Activated CD8-positive, alpha-beta T cell treated with anti-CD3 and anti-CD28 coated beads for 36 hours (primary cell): ENCODE data around the gene FAM228B. TPM values are rescaled to one million over a fixed set of nuclear protein-coding genes. Genes with fewer than 3 reads are reported as not detected.

Experiments
- ATAC-seq: fragments of 200-7000 bp; cut with Tn5 transposase; one replicate; pipeline ENCODE4 v1.10.0; 2021; ENCODE audit warnings: mild to moderate bottlenecking, moderate library complexity
- CTCF ChIA-PET: fragments of 350-600 bp; sonication (Branson Sonifier 250); formaldehyde crosslinking; loops from one replicate; lab custom pipeline; 2021; ENCODE audit warnings: antibody characterized with exemption; lab: Charles Lee
- POLR2A ChIA-PET: fragments of 350-600 bp; sonication (Branson Sonifier 250); formaldehyde crosslinking; loops from one replicate; lab custom pipeline; 2021; ENCODE audit warnings: antibody characterized with exemption; lab: Charles Lee
- DNase-seq: peaks from one replicate; pipeline ENCODE4 v3.0.0-alpha.2; 2020
- H3K27ac Mint-ChIP-seq: one replicate; pipeline ENCODE4 v1.8.0; 2021; ENCODE audit warnings: mild to moderate bottlenecking, mixed read lengths
- H3K27me3 Mint-ChIP-seq: one replicate; pipeline ENCODE4 v1.8.0; 2021; ENCODE audit warnings: mixed read lengths
- H3K36me3 Mint-ChIP-seq: one replicate; pipeline ENCODE4 v1.8.0; 2021; ENCODE audit warnings: low read depth, mixed read lengths
- H3K4me1 Mint-ChIP-seq: one replicate; pipeline ENCODE4 v1.8.0; 2021; ENCODE audit warnings: low read depth, mixed read lengths
- H3K4me3 Mint-ChIP-seq: one replicate; pipeline ENCODE4 v1.8.0; 2021; ENCODE audit warnings: mild to moderate bottlenecking, moderate library complexity, mixed read lengths
- H3K9me3 Mint-ChIP-seq: one replicate; pipeline ENCODE4 v1.8.0; 2021; ENCODE audit warnings: mixed read lengths
- intact Hi-C: fragments of 100-400 bp; cut with micrococcal nuclease; formaldehyde crosslinking; loops from one replicate; pipeline ENCODE4 v1.10.0; 2022
- total RNA-seq, 2 experiments: library from RNA; stranded (reverse); gene quantifications; one replicate each; pipeline ENCODE4 v1.2.3, GENCODE V29; 2021
- TF ChIP-seq, protein P1 (sequence below): fragments of 200-600 bp; IDR thresholded peaks from one replicate; pipeline ENCODE4 v1.8.0; 2022; ENCODE audit warnings: antibody characterized with exemption, mild to moderate bottlenecking

FAM228B gene
- total RNA-seq, 2 experiments from 2014 or later: 4.5 to 5.7 TPM

DNA sequence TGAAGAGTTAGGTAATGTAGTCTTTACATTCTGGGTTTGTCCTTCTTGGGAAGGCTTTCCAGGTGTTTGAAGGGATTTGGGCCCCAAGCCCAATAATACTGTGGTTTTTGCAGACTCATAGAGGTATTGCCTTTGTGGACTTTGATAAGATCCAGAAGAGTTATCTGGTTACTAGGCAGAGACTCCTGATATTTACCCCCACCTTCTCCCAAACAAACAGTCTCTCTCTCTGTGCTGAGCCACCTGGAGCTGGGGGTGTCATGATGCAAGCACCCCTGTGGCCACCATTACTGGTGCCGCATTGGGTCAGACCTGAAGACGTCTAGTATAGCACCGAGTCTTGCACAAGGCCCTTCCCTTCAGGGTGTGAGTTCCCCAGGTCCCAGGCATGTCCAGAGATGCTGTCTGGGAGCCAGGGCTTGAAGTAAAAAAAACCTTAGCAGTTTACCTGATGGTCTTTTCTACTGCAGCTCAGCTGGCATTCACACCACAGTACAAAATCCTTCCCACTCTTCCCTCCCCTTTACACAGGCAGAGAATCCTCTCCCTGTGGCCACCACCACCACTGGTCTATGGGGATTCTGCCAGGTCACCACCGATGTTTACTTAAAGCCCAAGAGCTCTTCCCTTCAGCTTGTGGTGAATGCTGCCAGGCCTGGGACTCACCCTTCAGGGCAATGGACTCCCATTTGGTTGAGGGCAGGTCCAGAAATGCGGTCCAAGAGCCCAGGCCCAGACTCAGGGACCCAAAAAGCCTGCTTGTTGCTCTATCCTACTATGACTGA lies 29.3 kb downstream of the FAM228B start:
- TF ChIP-seq, protein P1, sequence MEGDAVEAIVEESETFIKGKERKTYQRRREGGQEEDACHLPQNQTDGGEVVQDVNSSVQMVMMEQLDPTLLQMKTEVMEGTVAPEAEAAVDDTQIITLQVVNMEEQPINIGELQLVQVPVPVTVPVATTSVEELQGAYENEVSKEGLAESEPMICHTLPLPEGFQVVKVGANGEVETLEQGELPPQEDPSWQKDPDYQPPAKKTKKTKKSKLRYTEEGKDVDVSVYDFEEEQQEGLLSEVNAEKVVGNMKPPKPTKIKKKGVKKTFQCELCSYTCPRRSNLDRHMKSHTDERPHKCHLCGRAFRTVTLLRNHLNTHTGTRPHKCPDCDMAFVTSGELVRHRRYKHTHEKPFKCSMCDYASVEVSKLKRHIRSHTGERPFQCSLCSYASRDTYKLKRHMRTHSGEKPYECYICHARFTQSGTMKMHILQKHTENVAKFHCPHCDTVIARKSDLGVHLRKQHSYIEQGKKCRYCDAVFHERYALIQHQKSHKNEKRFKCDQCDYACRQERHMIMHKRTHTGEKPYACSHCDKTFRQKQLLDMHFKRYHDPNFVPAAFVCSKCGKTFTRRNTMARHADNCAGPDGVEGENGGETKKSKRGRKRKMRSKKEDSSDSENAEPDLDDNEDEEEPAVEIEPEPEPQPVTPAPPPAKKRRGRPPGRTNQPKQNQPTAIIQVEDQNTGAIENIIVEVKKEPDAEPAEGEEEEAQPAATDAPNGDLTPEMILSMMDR: no peak
- H3K4me1 Mint-ChIP-seq: no peaks in the 10 kb centered on the region

GRCh38 chr2:24153478-24153877 lies 30.2 kb downstream of the FAM228B start:
- TF ChIP-seq, protein P1: no peak

More for the DNA sequence above, 29.3 kb downstream of the FAM228B start:
- no peak overlapping the region for H3K4me3 Mint-ChIP-seq
- DNase-seq (no peak), ATAC-seq (no peak)
- intact Hi-C loops: no loop called here
- H3K9me3 Mint-ChIP-seq: peaks cover 12% of the 10 kb centered on the region
- ChIA-PET POLR2A (no interaction called here), CTCF (interaction anchor here (1.3 kb wide), 1 partner anchor 10 kb away, joined by 6 read pairs; no protein-coding TSS in a partner anchor)
- H3K36me3 Mint-ChIP-seq: peaks cover 8% of the 10 kb centered on the region
- no peaks in the 10 kb centered on the region for H3K27me3 Mint-ChIP-seq
- no peak overlapping the region for H3K27ac Mint-ChIP-seq

GRCh38 chr2:24158131-24158530 lies 34.9 kb downstream of the FAM228B start:
- CTCF ChIA-PET: interaction anchor here (0.9 kb wide), 1 partner anchor 73 kb away, joined by 3 read pairs; the partner anchor contains the start of gene TP53I3
- no peaks in the 10 kb centered on the region for H3K36me3 Mint-ChIP-seq
- TF ChIP-seq, protein P1: no peak
- no peak overlapping the region for H3K27ac Mint-ChIP-seq
- H3K4me1 Mint-ChIP-seq: no peaks in the 10 kb centered on the region
- H3K27me3 Mint-ChIP-seq: no peaks in the 10 kb centered on the region
- no peak overlapping the region for H3K4me3 Mint-ChIP-seq
- POLR2A ChIA-PET: no interaction called here
- no peaks in the 10 kb centered on the region for H3K9me3 Mint-ChIP-seq
- ATAC-seq: no peak
- DNase-seq: no peak
- intact Hi-C loops: no loop called here

More at GRCh38 chr2:24153478-24153877, 30.2 kb downstream of the FAM228B start:
- ATAC-seq (no peak), DNase-seq (no peak)
- CTCF ChIA-PET: interaction anchor here (1.3 kb wide), 1 partner anchor 9 kb away, joined by 6 read pairs; no protein-coding TSS in a partner anchor
- Mint-ChIP-seq H3K9me3 (peaks cover 6% of the 10 kb centered on the region), H3K27ac (no peak overlapping the region), H3K4me3 (no peak overlapping the region), H3K36me3 (peaks cover 3% of the 10 kb centered on the region), H3K4me1 (no peaks in the 10 kb centered on the region), H3K27me3 (no peaks in the 10 kb centered on the region)
- POLR2A ChIA-PET: no interaction called here
- intact Hi-C loops: no loop called here

- TF ChIP-seq, protein P1: no peak
- intact Hi-C loops: no loop called here
- DNase-seq: no peak
- Mint-ChIP-seq H3K27ac (no peak overlapping the region), H3K4me3 (no peak overlapping the region), H3K36me3 (no peaks in the 10 kb centered on the region), H3K9me3 (no peaks in the 10 kb centered on the region), H3K4me1 (no peaks in the 10 kb centered on the region), H3K27me3 (no peaks in the 10 kb centered on the region)
- ChIA-PET CTCF (no interaction called here), POLR2A (no interaction called here)
- no peak for ATAC-seq
Measured at GRCh38 chr2:24159708-24160107, 36.4 kb downstream of the FAM228B start.

- ChIA-PET POLR2A (interaction anchor here (0.6 kb wide), 1 partner anchor 137 kb away, joined by 3 read pairs; no protein-coding TSS in a partner anchor), CTCF (interaction anchor here (0.5 to 1.1 kb wide), 3 partner anchors 13 to 130 kb away, joined by 3 read pairs; no protein-coding TSS in a partner anchor)
- TF ChIP-seq, protein P1: no peak
- Mint-ChIP-seq H3K27ac (no peak overlapping the region), H3K4me3 (no peak overlapping the region), H3K36me3 (no peaks in the 10 kb centered on the region), H3K4me1 (no peaks in the 10 kb centered on the region), H3K9me3 (no peaks in the 10 kb centered on the region), H3K27me3 (no peaks in the 10 kb centered on the region)
- ATAC-seq (no peak), DNase-seq (no peak)
- intact Hi-C loops: no loop called here
Measured at GRCh38 chr2:24160761-24161160, 37.5 kb downstream of the FAM228B start.
